Mesothelial cell of epicardium (in vitro differentiated cells): ENCODE results near the gene KRT14. TPM values are rescaled to one million over a fixed set of nuclear protein-coding genes. Genes with fewer than 3 reads are reported as not detected.
A peak's percentile ranks its signal among the peaks of the same experiment; 100 is the strongest.

Source experiments
- DNase-seq, 2 experiments: peaks; one replicate each; pipeline ENCODE4 v3.0.0; 2021; ENCODE audit warnings: low spot score in 2 of 2; ENCODE audit not compliant: unreplicated experiment in 2 of 2
- H3K27ac Mint-ChIP-seq: 2 replicates; pipeline ENCODE4 v1.8.0; 2021; ENCODE audit warnings: mixed read lengths
- H3K27me3 Mint-ChIP-seq: 2 replicates; pipeline ENCODE4 v1.8.0; 2021; ENCODE audit warnings: low read depth, mixed read lengths
- H3K36me3 Mint-ChIP-seq: 2 replicates; pipeline ENCODE4 v1.8.0; 2021; ENCODE audit warnings: mixed read lengths
- H3K4me1 Mint-ChIP-seq: 2 replicates; pipeline ENCODE4 v1.8.0; 2021; ENCODE audit warnings: mixed read lengths
- H3K4me3 Mint-ChIP-seq: 2 replicates; pipeline ENCODE4 v1.8.0; 2021; ENCODE audit warnings: mild to moderate bottlenecking, moderate library complexity, mixed read lengths
- H3K9me3 Mint-ChIP-seq: 2 replicates; pipeline ENCODE4 v1.8.0; 2021; ENCODE audit warnings: mixed read lengths
- CTCF ChIP-seq: fragments of 200-600 bp; sonication (generic); IDR thresholded peaks from one replicate; pipeline ENCODE4 v1.5.0; 2021; ENCODE audit warnings: antibody characterized with exemption; ENCODE audit not compliant: unreplicated experiment
- total RNA-seq: library from RNA; stranded (reverse); gene quantifications from 3 replicates; pipeline ENCODE4 v1.2.1, GENCODE V29; 2021

KRT14 gene
- 0.45 TPM in 1 of 3 replicates, not detected in the others for total RNA-seq

- Mint-ChIP-seq H3K27ac (no peak within 1 kb of the TSS), H3K36me3 (no peaks in the 10 kb centered on the region), H3K4me3 (no peak within 1 kb of the TSS), H3K27me3 (no peaks in the 10 kb centered on the region), H3K9me3 (no peaks in the 10 kb centered on the region), H3K4me1 (peaks cover 6% of the 10 kb centered on the region)
- TF ChIP-seq CTCF = no peak
- no peak for DNase-seq
Observed at GRCh38 chr17:41586863-41587495, at the start of gene KRT14. Gene KRT14 (minus strand): TSS chr17:41586895. CDS start chr17:41586834, 61 bp downstream.

DNA sequence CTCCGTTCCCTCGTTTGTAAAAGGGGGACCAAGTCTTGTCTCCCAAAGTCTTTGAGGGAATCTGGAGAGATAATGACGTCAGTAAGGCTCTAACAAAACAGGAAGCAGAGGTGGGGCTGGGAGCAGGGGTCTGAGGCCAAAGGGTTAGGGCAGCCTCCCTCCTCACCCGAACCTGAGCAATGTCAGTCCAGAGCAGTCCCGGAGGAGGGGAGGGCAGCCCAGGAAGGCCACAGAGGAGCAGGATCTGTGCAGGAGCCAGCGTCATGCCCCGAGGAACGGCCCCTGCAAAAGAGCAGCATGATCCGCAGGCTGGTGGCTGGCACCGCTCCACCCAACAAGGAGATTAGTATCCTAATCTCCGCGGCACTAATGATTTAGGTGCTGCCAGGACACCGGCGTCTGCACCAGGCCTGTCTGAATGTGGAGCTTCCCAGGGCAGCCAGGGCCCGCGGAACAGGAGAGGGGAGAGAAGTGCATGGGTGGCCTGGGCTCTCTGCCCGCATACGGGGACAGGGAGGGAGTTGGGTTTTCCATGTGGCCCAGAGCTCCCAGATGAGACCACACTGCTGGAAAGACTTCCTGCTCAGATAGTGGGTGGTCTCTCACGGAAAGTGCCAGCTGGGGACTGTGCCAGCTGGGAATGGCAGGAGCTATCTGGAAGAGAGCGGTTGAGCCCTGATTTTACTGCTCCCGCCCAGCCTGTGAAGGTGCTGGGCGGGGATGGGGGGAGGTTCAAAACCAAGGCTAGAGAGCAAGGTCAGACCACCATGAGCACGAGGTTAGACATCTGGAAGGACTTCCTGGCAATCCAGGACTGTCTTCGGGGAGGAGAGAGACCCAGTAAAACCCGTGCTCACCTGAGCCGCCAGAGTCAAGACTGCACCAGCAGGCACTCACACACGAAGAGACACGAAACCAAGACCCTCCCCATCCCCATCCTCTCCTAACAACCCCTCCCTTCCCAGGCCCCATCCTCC is 48.7 kb upstream of the KRT14 start:
- Mint-ChIP-seq H3K27me3 (no peaks in the 10 kb centered on the region), H3K4me3 (no peak overlapping the region), H3K4me1 (peaks cover 17% of the 10 kb centered on the region), H3K36me3 (no peaks in the 10 kb centered on the region), H3K9me3 (no peaks in the 10 kb centered on the region), H3K27ac (peak overlapping the region; percentile 87)
- no peak for TF ChIP-seq CTCF
- no peak for DNase-seq

- TF ChIP-seq CTCF = no peak
- peaks cover 17% of the 10 kb centered on the region for H3K4me1 Mint-ChIP-seq
- H3K9me3 Mint-ChIP-seq = no peaks in the 10 kb centered on the region
- no peaks in the 10 kb centered on the region for H3K27me3 Mint-ChIP-seq
- H3K36me3 Mint-ChIP-seq = no peaks in the 10 kb centered on the region
- peak overlapping the region; percentile 87 for H3K27ac Mint-ChIP-seq
- no peak overlapping the region for H3K4me3 Mint-ChIP-seq
- DNase-seq = no peak
Observed at GRCh38 chr17:41634639-41635038, 47.9 kb upstream of the KRT14 start.

DNA sequence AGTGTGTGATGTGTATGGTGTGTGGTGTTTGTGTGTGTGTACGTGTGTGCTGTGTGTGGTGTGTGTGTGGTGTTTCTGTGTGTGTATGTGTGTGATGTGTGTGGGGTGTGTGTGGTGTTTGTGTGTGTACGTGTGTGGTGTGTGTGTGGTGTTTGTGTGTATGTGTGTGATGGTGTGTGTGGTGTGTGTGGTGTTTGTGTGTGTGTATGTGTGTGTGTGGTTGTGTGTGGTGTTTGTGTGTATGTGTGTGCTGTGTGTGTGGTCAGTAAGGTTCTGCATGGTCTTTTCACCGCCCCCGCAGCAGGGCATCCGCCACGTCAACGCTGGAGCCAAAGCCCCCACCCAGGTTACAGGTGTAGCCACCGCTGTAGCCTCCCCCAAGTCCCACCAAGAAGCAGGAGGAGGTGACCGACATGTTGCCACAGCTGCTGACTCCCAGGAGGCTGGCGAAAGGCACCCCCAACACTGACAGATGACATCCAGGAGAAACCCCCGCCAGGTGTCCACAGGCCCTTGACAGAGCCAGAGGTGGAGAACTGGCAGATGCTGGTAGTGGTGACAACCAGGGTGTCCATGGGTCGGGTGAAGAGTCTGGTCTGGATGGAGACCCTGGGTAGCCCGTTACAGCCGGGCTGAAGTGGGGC is 47.0 kb upstream of the KRT14 start:
- Mint-ChIP-seq H3K4me1 (peaks cover 19% of the 10 kb centered on the region), H3K36me3 (no peaks in the 10 kb centered on the region), H3K27ac (no peak overlapping the region), H3K27me3 (no peaks in the 10 kb centered on the region), H3K9me3 (no peaks in the 10 kb centered on the region), H3K4me3 (no peak overlapping the region)
- TF ChIP-seq CTCF = no peak
- no peak for DNase-seq

DNA sequence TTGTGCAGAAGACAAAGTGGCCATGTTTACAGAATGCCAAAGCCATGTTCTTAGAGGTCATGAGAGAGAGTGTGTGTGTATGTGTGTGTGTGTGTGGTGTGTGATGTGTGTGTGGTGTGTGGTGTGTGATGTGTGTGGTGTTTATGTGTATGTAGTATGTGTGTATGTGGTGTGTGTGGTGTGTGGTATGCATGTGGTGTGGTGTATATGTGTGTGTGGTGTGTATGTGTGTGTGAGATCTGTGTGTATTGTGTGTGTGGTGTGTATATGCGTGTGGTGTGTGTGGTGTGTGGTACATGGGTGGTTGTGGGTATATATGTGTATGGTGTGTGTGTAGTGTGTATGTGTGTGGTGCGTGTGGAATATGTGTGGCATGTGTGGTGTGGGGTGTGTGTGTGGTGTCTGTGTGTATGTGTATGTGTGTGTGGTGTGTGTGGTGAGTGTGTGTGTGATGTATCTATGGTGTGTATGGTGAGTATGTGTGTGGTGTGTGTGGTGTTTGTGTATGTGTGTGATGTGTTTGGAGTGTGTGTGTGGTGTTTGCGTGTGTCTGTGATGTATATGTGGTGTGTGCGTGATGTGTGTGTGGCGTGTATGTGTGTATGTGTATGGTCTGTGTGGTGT is 45.9 kb upstream of the KRT14 start:
- no peak overlapping the region for H3K27ac Mint-ChIP-seq
- no peaks in the 10 kb centered on the region for H3K36me3 Mint-ChIP-seq
- no peaks in the 10 kb centered on the region for H3K27me3 Mint-ChIP-seq
- no peak overlapping the region for H3K4me3 Mint-ChIP-seq
- TF ChIP-seq CTCF = no peak
- H3K9me3 Mint-ChIP-seq = no peaks in the 10 kb centered on the region
- no peak for DNase-seq
- peaks cover 13% of the 10 kb centered on the region for H3K4me1 Mint-ChIP-seq
